Measurements from ENCODE around the gene CREB5.
A peak's percentile ranks its signal among the peaks of the same experiment; 100 is the strongest.

Gene CREB5

DNA sequence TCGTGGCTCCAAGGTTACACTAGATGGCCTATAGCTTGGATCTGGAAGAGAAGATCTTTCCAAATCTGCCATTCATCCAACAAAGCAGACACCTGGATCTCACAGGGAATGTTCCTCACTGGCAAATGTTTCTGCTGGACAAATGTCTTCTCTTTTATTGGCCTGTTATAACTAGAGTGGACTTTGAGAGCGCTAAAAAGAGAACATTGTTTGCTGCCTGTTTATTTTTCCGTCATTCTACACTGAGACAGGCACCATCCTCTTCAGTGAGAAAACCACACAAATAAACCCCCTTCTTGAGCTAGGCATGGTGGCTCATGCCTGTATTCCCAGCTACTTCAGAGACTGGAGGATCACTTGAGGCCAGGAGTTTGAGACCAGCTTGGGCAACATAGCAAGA lies 206.9 kb downstream of the CREB5 start:
- no peak for DNase-seq

DNA sequence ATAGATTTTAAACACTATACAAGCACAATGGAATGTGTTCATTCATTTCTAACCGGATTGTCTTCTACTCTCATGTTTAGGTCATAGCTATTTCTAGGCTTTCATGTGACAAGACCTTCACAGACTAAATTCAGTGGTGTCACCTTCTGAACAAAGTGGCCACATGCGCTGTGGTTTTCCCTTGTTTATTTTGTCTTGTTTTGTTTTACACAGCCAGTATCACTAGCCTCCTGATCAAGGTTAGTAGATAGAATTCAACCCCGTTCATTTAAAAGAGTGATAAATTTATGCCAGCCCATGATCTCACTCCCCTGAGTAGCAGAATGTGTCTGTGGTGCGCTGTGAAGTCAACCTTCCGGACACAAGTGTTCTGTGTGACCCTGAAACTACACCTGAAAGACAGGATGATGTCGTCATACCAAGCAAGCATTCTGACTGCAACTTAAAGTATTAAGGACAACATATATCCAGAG lies 209.1 kb downstream of the CREB5 start:
- no peak for DNase-seq

DNA sequence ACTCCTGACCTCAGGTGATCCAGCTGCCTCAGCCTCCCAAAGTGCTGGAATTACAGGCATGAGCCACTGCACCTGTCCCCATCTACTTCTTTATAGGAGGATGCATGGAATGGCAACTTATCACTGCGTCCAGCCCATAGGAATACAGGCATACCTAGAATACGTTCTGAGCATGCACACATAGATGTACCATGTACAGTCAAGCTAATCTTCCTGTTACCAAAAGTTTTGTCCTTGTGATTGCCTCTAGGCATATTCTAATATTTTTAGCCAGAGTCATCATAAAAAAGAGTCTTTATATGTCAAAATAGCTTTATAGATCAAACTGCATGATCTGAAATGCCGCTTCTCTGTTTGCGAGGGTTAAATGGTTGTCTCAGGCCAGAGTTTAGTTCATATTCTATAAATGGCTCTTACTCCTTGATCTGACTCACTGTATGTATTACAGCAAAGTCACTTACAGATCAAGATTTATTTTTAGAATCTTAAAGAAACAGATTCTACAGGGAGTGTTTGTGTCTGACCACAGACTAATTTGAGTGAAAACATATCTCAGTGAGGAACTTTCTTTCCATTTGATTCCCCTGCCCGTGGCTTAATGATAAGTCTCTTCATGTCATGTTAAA lies 210.9 kb downstream of the CREB5 start:
- DNase-seq = no peak

DNA sequence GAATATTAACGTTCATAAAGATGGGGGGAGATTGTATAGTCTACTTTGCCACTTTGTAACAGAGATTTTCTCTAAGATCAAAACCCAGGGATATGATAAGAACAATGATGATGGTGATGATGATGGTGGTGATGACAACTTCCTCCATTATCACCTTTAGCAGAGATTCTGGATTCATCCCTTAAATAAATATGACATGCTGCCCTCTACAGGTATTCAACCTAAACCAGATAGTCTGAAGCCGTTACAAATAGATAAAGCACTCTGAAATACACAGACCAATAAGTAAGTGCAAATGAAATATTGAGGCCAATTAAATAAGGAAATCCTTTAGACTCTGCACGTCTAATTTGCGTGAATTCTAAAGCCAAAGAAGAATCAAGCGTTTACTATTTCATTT lies 211.5 kb downstream of the CREB5 start:
- DNase-seq = no peak

DNA sequence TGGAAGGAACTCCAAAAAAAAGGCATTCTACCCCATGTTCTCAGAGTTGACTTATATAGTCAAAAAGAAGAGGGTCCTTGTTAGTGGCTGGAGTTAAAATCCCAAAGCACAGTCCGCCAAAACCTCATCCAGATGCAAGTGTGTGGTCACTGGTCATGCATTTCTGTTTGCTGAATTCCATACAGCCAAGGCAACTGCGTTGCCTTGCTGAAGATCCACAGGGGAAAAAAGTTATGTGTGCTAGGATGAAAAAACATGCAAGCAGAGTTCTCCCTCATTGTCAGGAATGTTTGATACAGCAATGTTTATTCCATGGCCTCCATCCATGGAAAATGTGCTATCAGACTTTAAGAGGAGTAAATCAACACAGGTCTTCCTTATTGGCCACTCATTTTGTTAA lies 213.1 kb downstream of the CREB5 start:
- no peak for DNase-seq

DNA sequence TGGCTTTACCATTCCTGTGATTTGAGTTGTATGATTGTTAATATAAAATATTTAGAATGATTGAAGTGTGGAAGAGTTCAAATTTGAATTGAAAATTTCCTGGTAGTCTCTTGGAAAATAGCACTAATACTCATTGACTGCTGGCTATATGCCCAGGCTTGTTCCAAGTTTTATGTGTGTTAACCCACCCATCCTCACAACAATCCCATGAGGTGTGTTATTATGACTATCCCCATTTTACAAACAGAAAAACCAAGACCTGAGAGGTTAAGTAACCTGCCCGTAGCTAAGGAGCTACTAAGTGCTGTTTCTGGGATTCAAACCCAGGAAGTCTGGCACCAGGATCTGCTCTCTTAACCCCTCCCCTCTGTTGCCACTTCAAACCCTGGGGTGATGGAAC lies 213.9 kb downstream of the CREB5 start:
- no peak for DNase-seq

DNA sequence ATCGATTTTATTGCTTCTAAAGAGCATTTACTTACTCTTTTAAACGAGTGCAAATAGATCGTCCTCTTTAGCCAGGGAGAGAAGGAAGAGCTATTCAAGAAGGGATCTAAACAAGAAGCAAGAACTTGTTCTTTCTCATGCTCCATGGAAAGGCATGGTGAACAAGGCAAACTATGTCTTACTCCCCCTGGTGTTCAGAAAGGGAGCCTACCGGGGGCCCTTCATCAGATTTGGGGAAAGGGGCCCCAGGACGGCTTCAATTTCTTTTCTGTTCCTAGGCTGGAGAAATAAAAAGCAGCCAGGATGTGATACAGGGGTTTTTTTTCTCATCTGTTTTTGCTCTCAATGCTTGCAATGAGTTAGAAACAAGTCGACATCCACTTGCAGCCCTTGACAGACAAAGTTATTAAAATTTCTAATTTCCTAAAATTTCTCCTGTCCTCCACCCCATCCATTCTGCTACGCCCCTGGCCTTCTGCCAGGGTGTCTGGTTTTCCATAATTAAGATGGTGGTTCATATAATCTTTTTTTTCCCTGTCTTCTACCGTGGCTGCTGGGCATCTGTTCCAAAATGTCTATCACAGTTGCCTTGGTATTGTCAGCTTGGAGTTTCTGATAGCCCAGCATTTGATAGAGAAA lies 214.4 kb downstream of the CREB5 start:
- DNase-seq = peak; percentile 16 to 24

DNA sequence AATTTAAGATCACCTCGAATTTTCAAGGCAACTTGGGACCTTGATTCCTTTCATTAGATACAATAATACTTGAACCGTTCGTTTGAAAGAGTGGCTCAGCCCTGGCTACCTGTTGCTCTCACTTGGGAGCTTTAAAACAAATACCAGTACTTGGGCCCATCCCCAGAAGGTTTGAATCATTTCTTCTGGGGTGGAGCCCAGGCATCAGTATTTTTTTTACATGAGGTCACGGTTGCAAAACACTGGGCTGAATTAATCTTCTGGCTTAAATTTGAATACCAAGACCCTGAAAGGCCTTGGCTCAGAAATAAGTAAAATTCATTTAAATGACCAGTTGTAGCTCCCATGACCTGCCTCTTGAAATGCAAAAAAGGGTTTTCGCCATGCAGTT lies 214.9 kb downstream of the CREB5 start:
- DNase-seq = no peak

DNA sequence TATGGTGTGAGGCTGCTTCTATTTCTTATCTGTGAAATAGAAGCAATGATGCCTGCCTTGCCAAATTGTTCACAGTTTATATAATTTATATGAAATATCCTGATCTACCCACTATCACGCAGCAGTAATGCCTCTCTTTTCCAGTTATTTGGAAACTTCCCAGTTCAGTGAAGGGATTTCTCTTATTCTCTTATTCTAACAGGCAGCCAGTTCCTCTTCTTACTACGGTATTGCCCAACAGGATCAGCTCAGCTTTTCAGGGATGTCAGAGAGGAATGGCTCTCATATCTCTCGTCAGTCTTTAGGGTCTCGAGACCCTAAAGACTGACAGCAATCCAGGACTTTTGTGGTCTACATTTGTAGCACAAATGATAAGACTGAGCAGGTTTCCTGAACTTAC lies 215.6 kb downstream of the CREB5 start:
- no peak for DNase-seq

DNA sequence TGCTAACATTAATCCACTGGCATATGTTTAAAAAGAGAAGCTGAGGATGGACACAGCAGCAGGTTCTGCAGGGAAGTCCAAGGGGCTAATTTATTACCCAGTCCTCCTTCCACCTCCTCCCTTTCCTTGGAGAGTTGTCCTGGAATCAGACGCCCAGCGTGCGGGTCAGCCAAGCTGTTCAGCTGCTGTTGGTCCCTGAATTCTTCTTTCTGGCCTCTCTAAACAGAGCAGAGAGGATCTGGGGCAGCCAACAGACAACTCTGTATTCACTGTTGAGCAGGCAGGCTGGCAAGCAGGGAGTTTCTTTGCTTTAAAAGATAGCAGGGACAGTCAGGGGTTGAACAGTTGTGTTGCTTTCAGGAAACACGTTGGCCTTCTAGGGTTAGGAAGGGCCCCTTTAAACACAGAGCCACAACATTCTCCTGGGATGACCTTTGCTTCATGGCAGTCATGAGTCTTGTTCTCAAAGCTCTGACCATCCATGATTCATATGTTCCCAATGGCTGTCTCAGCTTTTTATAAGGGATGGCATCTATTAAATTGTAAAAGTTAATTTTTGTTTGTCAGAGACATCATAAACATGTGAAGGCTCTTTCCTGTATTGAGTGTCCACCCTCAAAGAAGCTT lies 217.0 kb downstream of the CREB5 start:
- DNase-seq = no peak

DNA sequence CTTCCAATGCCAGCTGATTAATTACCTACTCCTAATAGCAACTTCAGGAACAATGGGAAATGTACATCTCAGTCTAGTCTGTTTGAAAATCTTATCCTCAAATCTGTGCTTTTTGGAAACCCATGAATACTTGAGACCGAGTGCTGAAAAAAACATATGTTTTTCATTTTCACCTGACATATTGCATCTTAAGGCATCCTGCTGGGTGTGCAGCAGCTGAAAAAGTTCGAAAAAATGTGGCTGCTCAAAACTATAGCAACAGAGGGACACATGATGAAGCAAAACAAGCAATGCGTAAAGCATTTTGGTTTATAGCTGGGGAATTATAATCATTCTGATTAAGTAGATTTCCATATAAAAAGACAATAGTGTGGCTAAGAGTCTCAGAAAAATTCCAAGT lies 218.0 kb downstream of the CREB5 start:
- no peak for DNase-seq

DNA sequence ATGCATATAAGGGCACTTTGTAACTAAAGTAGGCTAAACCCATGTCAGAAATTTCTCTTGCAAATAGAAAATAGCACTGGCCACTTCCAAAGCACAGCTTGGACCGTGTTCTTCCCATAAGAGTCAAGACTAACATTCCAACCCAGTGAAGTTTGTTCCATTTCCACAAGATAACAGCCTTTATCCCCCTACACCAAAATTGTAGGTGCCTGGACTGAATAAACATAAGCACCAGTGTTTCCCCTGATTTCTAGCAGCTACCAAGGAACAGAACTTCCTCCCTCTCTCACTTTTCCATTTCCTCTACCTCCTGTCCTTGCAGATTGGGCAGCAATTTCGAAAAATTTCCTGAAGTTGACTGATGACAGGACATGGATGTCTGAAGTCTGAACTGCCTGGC lies 219.7 kb downstream of the CREB5 start:
- no peak for DNase-seq

DNA sequence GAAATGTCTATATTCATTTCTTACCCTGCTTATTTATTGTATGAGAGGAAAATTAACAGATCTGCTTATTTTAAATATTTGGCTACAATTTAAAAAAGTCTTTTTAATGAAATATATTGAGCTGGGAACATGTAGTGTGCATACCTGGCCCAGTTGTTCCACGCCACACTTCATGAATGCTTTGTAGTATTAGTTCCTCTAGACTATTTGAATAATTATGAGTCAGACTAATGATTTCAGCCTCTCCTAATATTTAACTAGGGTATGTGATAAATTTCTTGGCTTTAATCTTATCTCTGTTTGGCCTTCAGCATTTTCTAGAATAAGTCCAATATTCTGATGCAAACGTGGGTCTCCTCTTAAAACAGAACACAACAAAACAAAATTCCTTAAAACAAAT lies 226.6 kb downstream of the CREB5 start:
- no peak for DNase-seq

DNA sequence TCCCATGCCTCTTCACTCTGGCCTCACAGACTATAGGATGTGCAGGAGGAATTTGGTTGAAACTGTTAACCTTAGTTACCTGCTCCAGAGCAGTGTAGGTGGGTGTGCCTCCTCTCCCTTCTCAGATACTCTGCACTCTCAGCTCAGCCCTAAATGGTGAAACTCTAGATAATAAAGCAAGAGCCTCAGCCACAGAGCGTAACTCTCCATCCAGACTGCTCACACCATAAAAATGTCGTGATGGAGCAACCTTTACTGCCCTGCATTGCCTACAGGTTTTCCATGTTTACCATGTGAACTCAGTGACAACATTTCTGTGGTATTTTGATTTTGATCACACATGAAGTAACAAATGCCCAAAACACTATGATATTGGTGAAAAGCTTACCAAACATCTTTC lies 227.7 kb downstream of the CREB5 start:
- DNase-seq = no peak

DNA sequence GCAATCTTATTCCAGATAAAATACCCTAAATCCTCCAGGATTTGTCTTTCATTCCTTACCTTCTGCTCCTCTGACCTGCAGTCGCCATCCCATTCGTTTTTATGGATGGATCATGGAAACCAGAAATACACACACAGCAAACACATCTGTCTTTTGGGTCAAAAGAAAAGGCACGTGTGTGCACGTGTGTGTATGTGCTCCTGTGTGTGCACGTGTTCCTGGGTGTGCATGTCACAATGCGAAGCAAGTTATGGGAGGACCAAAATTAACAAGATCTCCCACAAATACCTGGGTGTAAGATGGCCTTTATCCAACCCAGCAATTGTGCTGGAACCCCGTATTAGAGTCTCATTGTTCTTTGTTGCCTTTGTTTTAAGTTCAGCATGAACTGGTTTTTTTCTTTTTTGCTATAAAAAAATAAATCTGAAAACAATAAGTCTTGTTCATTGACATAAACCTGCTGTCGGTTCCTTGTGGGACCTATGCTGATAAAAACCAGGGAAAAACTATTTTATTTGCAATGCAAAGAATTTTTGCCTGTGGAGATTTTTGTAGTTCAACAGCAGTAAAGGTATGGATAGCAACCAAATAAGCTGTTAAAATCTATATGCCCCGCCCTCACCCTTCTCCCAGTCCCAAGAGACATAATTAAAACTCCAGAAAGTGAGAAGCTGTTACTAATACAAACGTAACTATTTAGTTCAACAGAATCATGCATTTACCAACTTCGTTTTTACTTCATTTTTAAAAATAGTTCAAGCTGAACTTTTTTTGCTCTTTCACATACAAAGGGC lies 229.6 kb downstream of the CREB5 start:
- DNase-seq = no peak

DNA sequence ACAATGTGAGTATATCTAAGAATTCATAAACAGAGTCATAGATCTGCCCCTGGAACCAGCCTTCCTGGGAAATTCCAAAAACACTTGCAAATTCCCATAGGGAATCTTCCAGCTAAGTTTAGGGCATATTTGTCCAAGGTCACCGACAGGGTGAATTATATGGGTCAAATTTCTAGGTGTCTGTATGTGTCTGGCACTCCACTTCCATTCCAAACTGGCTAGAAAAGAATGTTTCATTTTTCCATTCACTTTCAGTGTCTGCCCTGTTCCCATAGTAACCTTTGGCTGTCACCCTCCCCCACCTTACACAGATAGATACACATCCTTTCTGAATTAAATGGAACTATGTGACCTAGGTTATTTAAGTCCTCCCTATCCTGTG lies 230.9 kb downstream of the CREB5 start:
- DNase-seq = no peak

DNA sequence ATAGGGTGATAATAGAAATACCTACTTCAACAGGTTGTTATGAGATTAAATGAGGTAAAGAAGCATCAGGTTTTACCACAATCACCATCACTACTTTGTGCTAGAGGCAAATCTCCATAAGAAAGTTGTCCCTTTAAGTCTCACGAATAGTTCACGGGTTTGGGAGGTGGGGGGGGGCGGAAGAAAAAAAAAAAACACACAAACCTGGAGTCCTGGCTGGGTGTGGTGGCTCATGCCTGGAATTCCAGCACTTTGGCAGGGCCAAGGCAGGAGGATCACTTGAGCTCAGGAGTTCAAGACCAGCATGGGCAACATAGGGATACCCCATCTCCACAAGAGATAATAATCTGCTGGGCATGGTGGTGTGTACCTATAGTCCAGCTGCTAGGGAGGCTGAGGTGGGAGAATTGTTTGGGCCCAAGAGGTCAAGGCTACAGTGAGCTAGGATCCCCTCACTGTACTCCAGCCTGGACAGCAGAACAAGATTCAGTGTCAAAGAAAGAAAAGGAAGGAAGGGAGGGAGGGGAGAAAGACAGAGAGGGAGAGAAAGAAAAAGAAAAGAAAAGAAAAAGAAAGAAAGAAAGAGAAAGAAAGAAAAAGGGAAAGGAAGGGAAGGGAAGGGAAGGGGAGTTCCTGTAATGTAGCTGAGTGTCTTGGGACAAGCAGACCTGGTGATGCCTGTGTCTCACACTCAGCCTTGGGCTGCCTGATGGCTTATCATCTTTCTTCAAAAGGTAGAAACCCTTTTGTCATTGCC lies 231.4 kb downstream of the CREB5 start:
- DNase-seq = no peak

DNA sequence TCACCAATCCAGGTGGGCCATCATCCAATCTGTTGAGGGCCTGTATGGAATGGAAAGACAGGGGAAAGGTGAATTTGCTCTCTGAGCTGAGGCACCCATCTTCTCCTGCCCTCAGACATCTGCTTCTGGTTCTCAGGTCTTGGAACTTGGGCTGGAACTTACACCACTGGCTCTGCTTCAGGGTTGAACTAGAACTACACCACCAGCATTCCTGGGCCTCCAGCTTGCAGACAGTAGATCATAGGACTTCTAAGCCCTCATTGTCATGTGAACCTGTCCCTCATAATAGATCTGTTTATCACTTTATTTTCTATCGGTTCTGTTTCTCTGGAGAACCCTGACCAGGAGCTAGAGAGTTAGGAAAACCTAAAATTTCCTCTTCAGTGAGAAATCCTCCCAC lies 233.5 kb downstream of the CREB5 start:
- DNase-seq = no peak

DNA sequence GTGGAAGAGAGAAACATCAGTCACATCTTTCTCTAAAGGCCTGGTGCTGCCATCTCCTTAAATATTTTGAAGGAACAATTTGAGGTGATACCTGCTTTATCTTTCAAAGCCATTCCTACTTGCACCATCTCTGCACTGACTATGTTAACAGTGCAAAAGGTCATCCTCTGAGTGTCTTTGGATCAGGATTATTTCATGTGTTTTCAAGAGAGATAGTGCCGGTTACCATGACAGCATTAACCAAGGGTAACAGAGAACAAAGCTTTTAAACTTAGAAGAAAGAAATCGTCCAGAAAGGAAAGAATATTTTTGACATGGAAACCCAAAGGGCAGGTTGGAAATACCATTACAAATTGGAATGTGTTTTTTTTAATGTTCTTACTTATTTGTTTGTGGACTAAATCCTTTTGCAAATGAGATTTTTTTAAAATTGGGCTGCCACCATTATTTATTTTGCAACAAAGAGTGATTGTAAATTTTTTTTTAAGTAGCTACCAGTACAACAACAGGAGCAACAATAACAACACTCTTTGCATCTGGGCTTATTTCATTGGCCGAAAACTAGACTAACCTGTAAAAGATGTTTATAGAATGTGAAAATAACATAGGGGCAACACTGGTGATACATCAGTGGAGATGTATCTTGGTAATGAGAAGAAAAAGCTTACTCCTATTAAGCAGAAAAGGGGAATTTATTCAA lies 234.2 kb downstream of the CREB5 start:
- DNase-seq = no peak

DNA sequence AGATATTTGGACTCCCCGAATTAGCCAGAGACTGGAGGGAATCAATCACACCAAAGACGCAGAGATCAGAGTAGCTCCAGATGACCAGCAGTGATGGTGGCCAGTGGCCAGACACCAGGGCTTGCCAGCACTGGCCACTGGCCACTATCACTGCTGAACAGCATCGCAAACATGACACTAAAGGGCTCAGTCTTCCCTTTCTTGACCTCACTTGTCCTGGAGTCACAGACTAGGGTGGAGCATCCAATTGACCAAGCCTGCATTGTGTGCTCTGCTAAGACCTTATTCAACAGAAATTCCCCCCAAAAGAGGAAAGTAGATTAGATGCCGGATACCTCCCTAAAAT lies 234.7 kb downstream of the CREB5 start:
- no peak for DNase-seq

DNA sequence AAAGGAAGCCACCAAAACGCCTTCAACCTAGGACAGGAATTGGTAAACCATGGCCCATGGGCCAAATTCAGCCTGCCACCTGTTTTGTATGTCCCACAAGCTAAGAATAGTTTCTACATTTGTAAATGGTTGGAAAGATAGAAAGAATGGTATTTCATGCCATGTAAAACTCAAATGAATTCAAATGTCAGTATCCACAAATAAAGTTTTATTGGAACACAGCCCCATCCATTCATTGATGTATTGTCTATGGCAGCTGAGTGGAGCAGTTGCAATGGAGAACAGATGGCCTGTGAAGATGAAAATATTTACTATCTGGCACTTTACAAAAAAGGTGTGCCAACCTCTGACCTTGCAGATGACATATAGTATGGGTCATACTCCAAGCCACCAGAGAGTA lies 236.9 kb downstream of the CREB5 start:
- no peak for DNase-seq

DNA sequence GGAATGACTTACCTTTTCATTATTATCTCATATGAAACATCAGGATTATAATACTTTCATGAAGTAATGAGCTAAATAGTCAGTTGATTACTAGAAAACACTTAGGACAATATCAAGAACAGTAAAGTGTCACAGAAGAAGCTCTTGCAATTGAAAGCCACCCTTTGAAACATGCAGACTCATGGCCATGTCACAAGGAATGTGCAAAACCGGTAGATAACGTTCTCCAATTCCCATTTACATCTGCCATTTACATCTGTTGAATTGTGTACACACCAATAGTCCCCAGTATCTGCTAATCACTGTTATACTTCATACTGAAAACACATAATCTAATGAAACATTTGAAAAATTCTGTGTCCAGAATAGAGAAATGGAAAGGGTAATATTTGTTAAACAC lies 237.5 kb downstream of the CREB5 start:
- no peak for DNase-seq

DNA sequence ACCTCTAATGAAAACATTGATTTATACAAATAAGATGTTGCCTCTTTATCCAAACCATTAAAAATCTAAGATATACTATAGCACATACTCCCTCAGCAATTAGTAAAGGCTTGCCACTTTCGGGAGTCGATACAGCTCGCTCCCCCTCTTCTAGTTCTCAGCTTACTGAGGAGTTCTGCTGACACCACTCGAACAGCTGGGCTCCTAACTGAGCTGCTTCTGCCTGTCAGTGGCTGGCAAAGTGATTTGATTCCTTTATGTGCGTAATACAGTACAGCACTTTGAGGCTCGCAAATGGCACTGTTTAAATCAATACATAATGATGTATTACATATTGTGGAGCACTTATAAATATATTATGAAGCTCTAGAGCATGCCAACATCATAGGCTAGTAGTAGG lies 241.8 kb downstream of the CREB5 start:
- no peak for DNase-seq

Data from activated CD4-positive, alpha-beta T cell treated with anti-CD3 and anti-CD28 coated beads, Interleukin-2, amount 50 U/mL, for 48 hours (primary cell).